ENCODE data around the gene INPP4A.
A peak's percentile ranks its signal among the peaks of the same experiment; 100 is the strongest.

INPP4A gene

GRCh38 chr2:98496750-98497493 lies 52.3 kb downstream of the INPP4A start:
- DNase-seq (ENCODE audit: low read depth): no peak

- no peak for DNase-seq (ENCODE audit: low read depth)
Measured at GRCh38 chr2:98498703-98499440, 54.2 kb downstream of the INPP4A start.

GRCh38 chr2:98500561-98500960 lies 55.9 kb downstream of the INPP4A start:
- no peak for DNase-seq (ENCODE audit: low read depth)

- no peak for DNase-seq (ENCODE audit: low read depth)
Measured at GRCh38 chr2:98501223-98501622, 56.6 kb downstream of the INPP4A start.

GRCh38 chr2:98501876-98502275 lies 57.2 kb downstream of the INPP4A start:
- no peak for DNase-seq (ENCODE audit: low read depth)

GRCh38 chr2:98502556-98503335 lies 58.1 kb downstream of the INPP4A start:
- DNase-seq (ENCODE audit: low read depth): no peak

GRCh38 chr2:98503481-98504105 lies 58.9 kb downstream of the INPP4A start:
- no peak for DNase-seq (ENCODE audit: low read depth)

GRCh38 chr2:98504381-98505109 lies 59.9 kb downstream of the INPP4A start:
- DNase-seq (ENCODE audit: low read depth): no peak

GRCh38 chr2:98505311-98505808 lies 60.7 kb downstream of the INPP4A start:
- DNase-seq (ENCODE audit: low read depth): no peak

- DNase-seq (ENCODE audit: low read depth): no peak
Measured at GRCh38 chr2:98505971-98506664, 61.5 kb downstream of the INPP4A start.

- DNase-seq (ENCODE audit: low read depth): no peak
Measured at GRCh38 chr2:98506881-98507280, 62.2 kb downstream of the INPP4A start.

- DNase-seq (ENCODE audit: low read depth): no peak
Measured at GRCh38 chr2:98507461-98507860, 62.8 kb downstream of the INPP4A start.

GRCh38 chr2:98507891-98508708 lies 63.4 kb downstream of the INPP4A start:
- no peak for DNase-seq (ENCODE audit: low read depth)

GRCh38 chr2:98508709-98509066 lies 64.0 kb downstream of the INPP4A start:
- peak; percentile 65 for DNase-seq (ENCODE audit: low read depth)

GRCh38 chr2:98509542-98510321 lies 65.1 kb downstream of the INPP4A start:
- no peak for DNase-seq (ENCODE audit: low read depth)

- DNase-seq (ENCODE audit: low read depth): no peak
Measured at GRCh38 chr2:98510322-98510662, 65.6 kb downstream of the INPP4A start.

GRCh38 chr2:98511981-98512380 lies 67.3 kb downstream of the INPP4A start:
- no peak for DNase-seq (ENCODE audit: low read depth)

GRCh38 chr2:98512699-98513098 lies 68.0 kb downstream of the INPP4A start:
- DNase-seq (ENCODE audit: low read depth): no peak

GRCh38 chr2:98514096-98514639 lies 69.5 kb downstream of the INPP4A start:
- DNase-seq (ENCODE audit: low read depth): no peak

All from stromal cell of bone marrow (primary cell).